K562 (cell line): ENCODE measurements around the gene GSDME. TPM values are rescaled to one million over a fixed set of nuclear protein-coding genes. Genes with fewer than 3 reads are reported as not detected.

Source experiments
- ATAC-seq: fragments of 200-7000 bp; cut with Tn5 transposase; 3 replicates; pipeline ENCODE4 v1.9.1; 2020; ENCODE audit warnings: moderate library complexity
- BruUV-seq: library from RNA; stranded (reverse); fragments of 400-500 nt; replicated peaks from 2 replicates; lab custom pipeline; 2021; lab: Mats Ljungman, UMichigan
- CTCF ChIA-PET: fragments of 300-600 bp; formaldehyde crosslinking; extraction: SDS; loops from one replicate; lab custom pipeline; 2021; ENCODE audit warnings: low intra/inter-chr PET ratio; lab: Yijun Ruan, JAX
- POLR2A ChIA-PET: fragments of 300-600, 350-650 bp; sonication (Branson Sonifier 250); formaldehyde crosslinking; extraction: SDS; loops from one replicate; lab custom pipeline; 2021; ENCODE audit warnings: antibody characterized with exemption, inconsistent platforms; lab: Yijun Ruan, JAX
- DNase-seq, 4 experiments: peaks; one replicate each; pipeline versions ENCODE4 v3.0.0 to v3.0.0-alpha.2; 2011 to 2018; ENCODE audit warnings: low spot score in 3 of 4, mixed read lengths in 3 of 4; ENCODE audit errors: extremely low read depth in 1 of 4
- FAIRE-seq: peaks from 2 replicates; lab custom pipeline; 2011; peaks lifted over from hg19 to GRCh38; lab: Jason Lieb, UNC
- H2AFZ ChIP-seq: 2 replicates; pipeline ENCODE4 v1.6.0; 2011; ENCODE audit warnings: low read depth, low read length, control low read depth, inconsistent platforms
- H3K27ac ChIP-seq: fragments of 200-600 bp; 3 replicates; pipeline ENCODE4 v1.8.0; 2011; ENCODE audit warnings: low read depth, mild to moderate bottlenecking, control low read depth, inconsistent platforms, low read length, moderate library complexity, mixed read lengths; ENCODE audit errors: extremely low read depth
- H3K27me3 ChIP-seq, 2 experiments: fragments of 300-600 bp in 1 of 2; 2 replicates in 1 of 2; 3 replicates in 1 of 2; pipeline versions ENCODE4 v1.6.0 to v1.8.0; 2011; ENCODE audit warnings: inconsistent platforms in 2 of 2, low read length in 2 of 2, mild to moderate bottlenecking in 1 of 2, mixed read lengths in 1 of 2, moderate library complexity in 1 of 2; ENCODE audit not compliant: control insufficient read depth in 2 of 2, insufficient read depth in 2 of 2
- H3K36me3 ChIP-seq: fragments of 300-600 bp; 3 replicates; pipeline ENCODE4 v1.8.0; 2011; ENCODE audit warnings: mild to moderate bottlenecking, low read length, inconsistent platforms; ENCODE audit not compliant: control insufficient read depth, insufficient read depth
- H3K4me1 ChIP-seq, 2 experiments: fragments of 200-600 bp in 1 of 2; replicated peaks in 1 of 2; 2 replicates in 1 of 2; 3 replicates in 1 of 2; pipeline versions ENCODE4 v1.5.1 to v1.8.0; 2011; ENCODE audit warnings: inconsistent platforms in 2 of 2, low read length in 2 of 2, mild to moderate bottlenecking in 1 of 2, mixed read lengths in 1 of 2, moderate library complexity in 1 of 2; ENCODE audit not compliant: control insufficient read depth in 2 of 2, insufficient read depth in 2 of 2
- H3K4me2 ChIP-seq: 2 replicates; pipeline ENCODE4 v1.6.1; 2011; ENCODE audit warnings: low read length, control low read depth, inconsistent platforms, mixed read lengths; ENCODE audit not compliant: insufficient read depth
- H3K4me3 ChIP-seq: fragments of 200-600 bp; sonication (generic), shearing (Covaris generic); 2 replicates; pipeline ENCODE4 v1.5.1; 2016; ENCODE audit warnings: control low read depth, inconsistent platforms
- H3K79me2 ChIP-seq: fragments of 200-600 bp; 3 replicates; pipeline ENCODE4 v1.8.0; 2011; ENCODE audit warnings: low read length, inconsistent platforms; ENCODE audit not compliant: control insufficient read depth, insufficient read depth
- H3K9ac ChIP-seq, 2 experiments: 2 replicates each; pipeline versions ENCODE4 v1.6.0 to v1.6.1; 2011; ENCODE audit warnings: low read depth in 2 of 2, low read length in 2 of 2, control low read depth in 1 of 2, inconsistent platforms in 1 of 2, mild to moderate bottlenecking in 1 of 2, mixed read lengths in 1 of 2; ENCODE audit not compliant: insufficient read depth in 1 of 2
- H3K9me1 ChIP-seq: one replicate; pipeline ENCODE4 v1.6.0; 2011; ENCODE audit warnings: inconsistent platforms, mild to moderate bottlenecking, low read length, moderate library complexity; ENCODE audit not compliant: control insufficient read depth, insufficient read depth
- H3K9me3 ChIP-seq: replicated peaks from 2 replicates; pipeline ENCODE4 v1.5.1; 2011; ENCODE audit warnings: low read depth, low read length, inconsistent platforms; ENCODE audit not compliant: control insufficient read depth, insufficient read depth
- H4K20me1 ChIP-seq: replicated peaks from 2 replicates; pipeline ENCODE4 v1.6.1; 2011; ENCODE audit warnings: low read length, inconsistent platforms, mixed read lengths; ENCODE audit not compliant: control insufficient read depth, insufficient read depth
- ARNT ChIP-seq, 2 experiments: fragments of 450-650 bp; IDR thresholded peaks; 2 replicates each; pipeline ENCODE4 v1.6.1; 2016; ENCODE audit warnings: mild to moderate bottlenecking in 1 of 2
- EP300 ChIP-seq: IDR thresholded peaks from 2 replicates; pipeline ENCODE4 v1.6.1; 2012; ENCODE audit warnings: low read length, improper control_type of control experiment
- HNRNPK ChIP-seq: fragments of 200-400 bp; formaldehyde crosslinking; IDR thresholded peaks from one replicate; pipeline ENCODE4 v1.6.1; 2018; ENCODE audit warnings: mild to moderate bottlenecking, low read depth, low read length; ENCODE audit not compliant: poor library complexity, severe bottlenecking
- KDM1A ChIP-seq, 2 experiments: fragments of 450-650 bp; IDR thresholded peaks; 2 replicates each; pipeline ENCODE4 v1.6.1; 2016; ENCODE audit warnings: mild to moderate bottlenecking in 2 of 2
- L3MBTL2 ChIP-seq: fragments of 450-650 bp; IDR thresholded peaks from 2 replicates; pipeline ENCODE4 v1.6.1; 2016; ENCODE audit warnings: mild to moderate bottlenecking, moderate library complexity
- MTA3 ChIP-seq: fragments of 450-650 bp; formaldehyde crosslinking; IDR thresholded peaks from 2 replicates; pipeline ENCODE4 v1.6.1; 2017; ENCODE audit warnings: mild to moderate bottlenecking, borderline replicate concordance
- NR2C1 ChIP-seq, 2 experiments: fragments of 450-650 bp; IDR thresholded peaks; 2 replicates each; pipeline ENCODE4 v1.6.1; 2017; ENCODE audit warnings: mild to moderate bottlenecking in 2 of 2, antibody characterized with exemption in 1 of 2, inconsistent platforms in 1 of 2, missing compliant biosample characterization in 1 of 2, missing genetic modification characterization in 1 of 2
- NRF1 ChIP-seq, 2 experiments: fragments of 450-650 bp; IDR thresholded peaks in 1 of 2; conservative IDR thresholded peaks in 1 of 2; 2 replicates each; pipeline ENCODE4 v1.6.1; 2014; ENCODE audit warnings: mild to moderate bottlenecking in 2 of 2
- RCOR1 ChIP-seq, 2 experiments: IDR thresholded peaks; 2 replicates each; pipeline ENCODE4 v1.6.1; 2012; ENCODE audit warnings: low read depth in 2 of 2, low read length in 2 of 2, borderline replicate concordance in 1 of 2, improper control_type of control experiment in 1 of 2
- RNF2 ChIP-seq: sonication (generic); IDR thresholded peaks from 2 replicates; pipeline ENCODE4 v1.6.1; 2016
- SMAD1 ChIP-seq: fragments of 150-350 bp; IDR thresholded peaks from 2 replicates; pipeline ENCODE4 v1.6.1; 2014; ENCODE audit warnings: low read length, low read depth; ENCODE audit not compliant: partially characterized antibody
- ZNF785 ChIP-seq: fragments of 250-450 bp; sonication (Bioruptor Pico); IDR thresholded peaks from 2 replicates; pipeline ENCODE4 v1.4.0; 2020; ENCODE audit warnings: mild to moderate bottlenecking
- WGBS: fragments of 100-300 bp; shearing (Covaris generic); methylation state at CpG from one replicate; pipeline ENCODE4 v1.1.6; 2016; ENCODE audit warnings: low coverage, mixed read lengths; ENCODE audit not compliant: insufficient coverage; ENCODE audit errors: missing lambda C conversion rate; 5-methylcytosine and 5-hydroxymethylcytosine counted together
- in situ Hi-C: fragments of 300-500 bp; cut with MboI; formaldehyde crosslinking; loops from 4 replicates; pipeline ENCODE4 v1.15.0; 2018; ENCODE audit warnings: inconsistent platforms, mixed read lengths
- intact Hi-C: fragments of 100-400 bp; cut with micrococcal nuclease; formaldehyde crosslinking; loops from 2 replicates; pipeline ENCODE4 v1.14.2; 2022
- polyA plus RNA-seq, 8 experiments: library from polyadenylated mRNA; depleted of rRNA in 4 of 8; stranded (reverse) in 5 of 8; unstranded in 3 of 8; fragments of >200 nt; fragmentation: Nextera tagmentation in 2 of 8; fragmentation: Illumina TruSeq in 1 of 8; extraction: Ambion mirVana in 2 of 8; extraction: Trizol in 1 of 8; gene quantifications; 2 replicates each; pipeline versions ENCODE4 v1.2.1 to v1.2.3, GENCODE V29; 2011 to 2014; ENCODE audit warnings: inconsistent platforms in 1 of 8, missing spikeins in 1 of 8
- total RNA-seq, 7 experiments: library from RNA; depleted of rRNA in 6 of 7; stranded (reverse); fragments of >200 nt in 6 of 7; fragmentation: Illumina TruSeq in 2 of 7; extraction: Trizol in 2 of 7; gene quantifications; 2 replicates each; pipeline versions ENCODE4 v1.2.1 to v1.2.3, GENCODE V29; 2011 to 2021; ENCODE audit warnings: low replicate concordance in 1 of 7
- TF ChIP-seq, protein P1 (sequence below): fragments of 450-650 bp; formaldehyde crosslinking; IDR thresholded peaks from 2 replicates; pipeline ENCODE4 v1.4.0; 2020; ENCODE audit warnings: mild to moderate bottlenecking, moderate library complexity
- TF ChIP-seq, protein P2 (sequence below): fragments of 450-650 bp; conservative IDR thresholded peaks from 2 replicates; pipeline ENCODE4 v1.6.1; 2016; ENCODE audit warnings: missing genetic modification characterization, low read depth, mild to moderate bottlenecking, missing compliant biosample characterization, moderate library complexity
- TF ChIP-seq, protein P3 (sequence below): sonication (generic); formaldehyde crosslinking; IDR thresholded peaks from 2 replicates; pipeline ENCODE4 v1.8.1; 2023; ENCODE audit warnings: mild to moderate bottlenecking, missing genetic modification reagents

The GSDME gene
- total and polyA plus RNA-seq, 9 of the 15 experiments (the other 6 are each of a cell fraction or from before 2014, with no cell fraction given): 0.37 to 1.9 (median 0.62) TPM

DNA sequence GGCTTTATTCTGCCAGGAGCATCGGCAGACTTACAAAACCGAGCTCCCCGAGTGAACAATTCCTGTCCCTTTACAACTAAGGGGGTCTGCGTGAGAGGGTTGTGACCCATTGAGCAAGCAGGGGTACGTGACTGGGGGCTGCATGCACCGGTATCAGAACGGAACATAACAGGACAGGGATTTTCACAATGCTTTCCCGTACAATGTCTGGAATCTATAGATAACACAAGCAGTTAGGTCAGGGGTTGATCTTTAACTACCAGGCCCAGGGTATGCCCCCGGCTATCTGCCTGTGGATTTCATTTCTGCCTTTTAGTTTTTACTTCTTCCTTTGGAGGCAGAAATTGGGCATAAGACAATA lies 38.1 kb upstream of the GSDME start:
- WGBS: 8% methylated on average over 9 of the region's 9 CpGs
- H3K9me1 ChIP-seq: no peaks in the 10 kb centered on the region
- H3K9me3 ChIP-seq: peaks cover 2% of the 10 kb centered on the region
- peak in 2 of 4 experiments; percentile 15 to 45 for DNase-seq
- FAIRE-seq: peak; percentile 55
- H3K4me2 ChIP-seq: peak overlapping the region; percentile 70
- ChIA-PET POLR2A (interaction anchor here (0.9 to 1.0 kb wide), 2 partner anchors 17 to 18 kb away, joined by 3 to 5 read pairs; no protein-coding TSS in a partner anchor), CTCF (no interaction called here)
- H3K27me3 ChIP-seq: no peaks in the 10 kb centered on the region
- H4K20me1 ChIP-seq: no peaks in the 10 kb centered on the region
- H3K27ac ChIP-seq: peak overlapping the region; percentile 22; the same call in 2 of the 3 replicates
- no TSS peak for BruUV-seq
- intact Hi-C loops (loop anchor here (10.0 kb wide), 1 partner anchor 71 kb away; no protein-coding TSS in a partner anchor), in situ Hi-C loops (no loop called here)
- H3K79me2 ChIP-seq: peaks cover 28% of the 10 kb centered on the region; the same call in 1 of the 3 replicates
- H3K4me1 ChIP-seq: peaks cover 7 to 20% of the 10 kb centered on the region in 2 experiments; a peak in 4 of 5 replicates
- peak overlapping the region; percentile 35; the same call in 1 of the 2 replicates for H3K4me3 ChIP-seq
- peak overlapping the region; percentile 60; the same call in 1 of the 2 replicates for H2AFZ ChIP-seq
- H3K36me3 ChIP-seq: peaks cover 10% of the 10 kb centered on the region; the same call in 2 of the 3 replicates
- peak; percentile 68 for ATAC-seq
- peak overlapping the region; percentile 46 to 50; a peak in 2 of 4 replicates for H3K9ac ChIP-seq
- TF ChIP-seq RCOR1 (IDR thresholded peaks at IDR 0.05; ENCODE audit: borderline replicate concordance in 1 of 2, low read depth in 2 of 2, low read length in 2 of 2) (peak in 1 of 2 experiments; percentile 84; a peak in 2 of 4 replicates), KDM1A (IDR thresholded peaks at IDR 0.05) (peak; percentile 62 to 75), NR2C1 (IDR thresholded peaks at IDR 0.05) (peak; percentile 66; the same call in 1 of the 2 replicates), NR2C1 (tag; IDR thresholded peaks at IDR 0.05) (peak; percentile 71), MTA3 (peak; percentile 19; the same call in 1 of the 2 replicates), SMAD1 (no peak), ARNT (IDR thresholded peaks at IDR 0.05) (peak in 1 of 2 experiments; percentile 74; a peak in 1 of 4 replicates), L3MBTL2 (0 out of 2 replicates have a peak, but pooled peaks have one; percentile 29), ZNF785 (no peak), RNF2 (peak; percentile 32; the same call in 1 of the 2 replicates), EP300 (peak; percentile 81), HNRNPK (no peak), NRF1 (conservative IDR thresholded peaks at IDR 0.05 in 1 of 2, IDR thresholded peaks at IDR 0.05 in 1 of 2) (0 out of 4 replicates have a peak, but pooled peaks of 1 of the 2 experiments have one; percentile 2)
- TF ChIP-seq, protein P1, sequence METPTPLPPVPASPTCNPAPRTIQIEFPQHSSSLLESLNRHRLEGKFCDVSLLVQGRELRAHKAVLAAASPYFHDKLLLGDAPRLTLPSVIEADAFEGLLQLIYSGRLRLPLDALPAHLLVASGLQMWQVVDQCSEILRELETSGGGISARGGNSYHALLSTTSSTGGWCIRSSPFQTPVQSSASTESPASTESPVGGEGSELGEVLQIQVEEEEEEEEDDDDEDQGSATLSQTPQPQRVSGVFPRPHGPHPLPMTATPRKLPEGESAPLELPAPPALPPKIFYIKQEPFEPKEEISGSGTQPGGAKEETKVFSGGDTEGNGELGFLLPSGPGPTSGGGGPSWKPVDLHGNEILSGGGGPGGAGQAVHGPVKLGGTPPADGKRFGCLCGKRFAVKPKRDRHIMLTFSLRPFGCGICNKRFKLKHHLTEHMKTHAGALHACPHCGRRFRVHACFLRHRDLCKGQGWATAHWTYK: 0 out of 2 replicates have a peak, but pooled peaks have one; percentile 27
- TF ChIP-seq, protein P2, sequence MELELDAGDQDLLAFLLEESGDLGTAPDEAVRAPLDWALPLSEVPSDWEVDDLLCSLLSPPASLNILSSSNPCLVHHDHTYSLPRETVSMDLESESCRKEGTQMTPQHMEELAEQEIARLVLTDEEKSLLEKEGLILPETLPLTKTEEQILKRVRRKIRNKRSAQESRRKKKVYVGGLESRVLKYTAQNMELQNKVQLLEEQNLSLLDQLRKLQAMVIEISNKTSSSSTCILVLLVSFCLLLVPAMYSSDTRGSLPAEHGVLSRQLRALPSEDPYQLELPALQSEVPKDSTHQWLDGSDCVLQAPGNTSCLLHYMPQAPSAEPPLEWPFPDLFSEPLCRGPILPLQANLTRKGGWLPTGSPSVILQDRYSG (tag): no peak
- TF ChIP-seq, protein P3, sequence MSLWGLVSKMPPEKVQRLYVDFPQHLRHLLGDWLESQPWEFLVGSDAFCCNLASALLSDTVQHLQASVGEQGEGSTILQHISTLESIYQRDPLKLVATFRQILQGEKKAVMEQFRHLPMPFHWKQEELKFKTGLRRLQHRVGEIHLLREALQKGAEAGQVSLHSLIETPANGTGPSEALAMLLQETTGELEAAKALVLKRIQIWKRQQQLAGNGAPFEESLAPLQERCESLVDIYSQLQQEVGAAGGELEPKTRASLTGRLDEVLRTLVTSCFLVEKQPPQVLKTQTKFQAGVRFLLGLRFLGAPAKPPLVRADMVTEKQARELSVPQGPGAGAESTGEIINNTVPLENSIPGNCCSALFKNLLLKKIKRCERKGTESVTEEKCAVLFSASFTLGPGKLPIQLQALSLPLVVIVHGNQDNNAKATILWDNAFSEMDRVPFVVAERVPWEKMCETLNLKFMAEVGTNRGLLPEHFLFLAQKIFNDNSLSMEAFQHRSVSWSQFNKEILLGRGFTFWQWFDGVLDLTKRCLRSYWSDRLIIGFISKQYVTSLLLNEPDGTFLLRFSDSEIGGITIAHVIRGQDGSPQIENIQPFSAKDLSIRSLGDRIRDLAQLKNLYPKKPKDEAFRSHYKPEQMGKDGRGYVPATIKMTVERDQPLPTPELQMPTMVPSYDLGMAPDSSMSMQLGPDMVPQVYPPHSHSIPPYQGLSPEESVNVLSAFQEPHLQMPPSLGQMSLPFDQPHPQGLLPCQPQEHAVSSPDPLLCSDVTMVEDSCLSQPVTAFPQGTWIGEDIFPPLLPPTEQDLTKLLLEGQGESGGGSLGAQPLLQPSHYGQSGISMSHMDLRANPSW (CRISPR knock-in tag): no peak
